ENCODE data around the gene TEX28.

GRCh38 chrX:154333116-154333515, 38.2 kb upstream of the TEX28 start:
- TF ChIP-seq, protein P1, sequence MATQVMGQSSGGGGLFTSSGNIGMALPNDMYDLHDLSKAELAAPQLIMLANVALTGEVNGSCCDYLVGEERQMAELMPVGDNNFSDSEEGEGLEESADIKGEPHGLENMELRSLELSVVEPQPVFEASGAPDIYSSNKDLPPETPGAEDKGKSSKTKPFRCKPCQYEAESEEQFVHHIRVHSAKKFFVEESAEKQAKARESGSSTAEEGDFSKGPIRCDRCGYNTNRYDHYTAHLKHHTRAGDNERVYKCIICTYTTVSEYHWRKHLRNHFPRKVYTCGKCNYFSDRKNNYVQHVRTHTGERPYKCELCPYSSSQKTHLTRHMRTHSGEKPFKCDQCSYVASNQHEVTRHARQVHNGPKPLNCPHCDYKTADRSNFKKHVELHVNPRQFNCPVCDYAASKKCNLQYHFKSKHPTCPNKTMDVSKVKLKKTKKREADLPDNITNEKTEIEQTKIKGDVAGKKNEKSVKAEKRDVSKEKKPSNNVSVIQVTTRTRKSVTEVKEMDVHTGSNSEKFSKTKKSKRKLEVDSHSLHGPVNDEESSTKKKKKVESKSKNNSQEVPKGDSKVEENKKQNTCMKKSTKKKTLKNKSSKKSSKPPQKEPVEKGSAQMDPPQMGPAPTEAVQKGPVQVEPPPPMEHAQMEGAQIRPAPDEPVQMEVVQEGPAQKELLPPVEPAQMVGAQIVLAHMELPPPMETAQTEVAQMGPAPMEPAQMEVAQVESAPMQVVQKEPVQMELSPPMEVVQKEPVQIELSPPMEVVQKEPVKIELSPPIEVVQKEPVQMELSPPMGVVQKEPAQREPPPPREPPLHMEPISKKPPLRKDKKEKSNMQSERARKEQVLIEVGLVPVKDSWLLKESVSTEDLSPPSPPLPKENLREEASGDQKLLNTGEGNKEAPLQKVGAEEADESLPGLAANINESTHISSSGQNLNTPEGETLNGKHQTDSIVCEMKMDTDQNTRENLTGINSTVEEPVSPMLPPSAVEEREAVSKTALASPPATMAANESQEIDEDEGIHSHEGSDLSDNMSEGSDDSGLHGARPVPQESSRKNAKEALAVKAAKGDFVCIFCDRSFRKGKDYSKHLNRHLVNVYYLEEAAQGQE (IDR thresholded peaks at IDR 0.05; ENCODE audit: unreplicated experiment): no peak
- no peak for TF ChIP-seq POLR2AphosphoS5 (IDR thresholded peaks at IDR 0.05; ENCODE audit: low read depth)
- TF ChIP-seq, protein P2, sequence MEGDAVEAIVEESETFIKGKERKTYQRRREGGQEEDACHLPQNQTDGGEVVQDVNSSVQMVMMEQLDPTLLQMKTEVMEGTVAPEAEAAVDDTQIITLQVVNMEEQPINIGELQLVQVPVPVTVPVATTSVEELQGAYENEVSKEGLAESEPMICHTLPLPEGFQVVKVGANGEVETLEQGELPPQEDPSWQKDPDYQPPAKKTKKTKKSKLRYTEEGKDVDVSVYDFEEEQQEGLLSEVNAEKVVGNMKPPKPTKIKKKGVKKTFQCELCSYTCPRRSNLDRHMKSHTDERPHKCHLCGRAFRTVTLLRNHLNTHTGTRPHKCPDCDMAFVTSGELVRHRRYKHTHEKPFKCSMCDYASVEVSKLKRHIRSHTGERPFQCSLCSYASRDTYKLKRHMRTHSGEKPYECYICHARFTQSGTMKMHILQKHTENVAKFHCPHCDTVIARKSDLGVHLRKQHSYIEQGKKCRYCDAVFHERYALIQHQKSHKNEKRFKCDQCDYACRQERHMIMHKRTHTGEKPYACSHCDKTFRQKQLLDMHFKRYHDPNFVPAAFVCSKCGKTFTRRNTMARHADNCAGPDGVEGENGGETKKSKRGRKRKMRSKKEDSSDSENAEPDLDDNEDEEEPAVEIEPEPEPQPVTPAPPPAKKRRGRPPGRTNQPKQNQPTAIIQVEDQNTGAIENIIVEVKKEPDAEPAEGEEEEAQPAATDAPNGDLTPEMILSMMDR (conservative IDR thresholded peaks at IDR 0.05; ENCODE audit: low read depth in 2 of 2): no peak
- no peak for TF ChIP-seq NANOG (IDR thresholded peaks at IDR 0.05; ENCODE audit: borderline replicate concordance)
- TF ChIP-seq EZH2 (IDR thresholded peaks at IDR 0.05; ENCODE audit: low read depth, unreplicated experiment): no peak
- no peak for TF ChIP-seq EZH2phosphoT487 (IDR thresholded peaks at IDR 0.05; ENCODE audit: unreplicated experiment)
- TF ChIP-seq CREB1 (CRISPR knock-in tag; IDR thresholded peaks at IDR 0.05; ENCODE audit: low read depth): no peak
- TF ChIP-seq JUNB (IDR thresholded peaks at IDR 0.05; ENCODE audit: unreplicated experiment): no peak
- TF ChIP-seq ZNF462 (CRISPR knock-in tag; IDR thresholded peaks at IDR 0.05): no peak
- no peak for TF ChIP-seq ETS1 (IDR thresholded peaks at IDR 0.05)
